Smooth muscle cell of the coronary artery (primary cell): Measurements from ENCODE around the gene ARHGAP18. TPM values are rescaled to one million over a fixed set of nuclear protein-coding genes. Genes with fewer than 3 reads are reported as not detected.

Source experiments
- total RNA-seq: library from RNA; depleted of rRNA; stranded (reverse); fragments of >200 nt; gene quantifications from 2 replicates; pipeline ENCODE4 v1.2.3, GENCODE V29; 2014; ENCODE audit warnings: low replicate concordance

The ARHGAP18 gene
- 10.8 and 89.7 TPM in 2 replicates for total RNA-seq

GRCh38 chr6:129709769-129710449 is at the start of gene ARHGAP18:
ARHGAP18 (minus strand) TSS chr6:129710177; CDS start chr6:129710136, 41 bp downstream.

Other genes starting within 250 kb of the ARHGAP18 start
- not detected in 2 replicates for gene TMEM244, start 151.1 kb upstream of the ARHGAP18 start, total RNA-seq